ENCODE data around the gene KRT36.

The KRT36 gene

DNA sequence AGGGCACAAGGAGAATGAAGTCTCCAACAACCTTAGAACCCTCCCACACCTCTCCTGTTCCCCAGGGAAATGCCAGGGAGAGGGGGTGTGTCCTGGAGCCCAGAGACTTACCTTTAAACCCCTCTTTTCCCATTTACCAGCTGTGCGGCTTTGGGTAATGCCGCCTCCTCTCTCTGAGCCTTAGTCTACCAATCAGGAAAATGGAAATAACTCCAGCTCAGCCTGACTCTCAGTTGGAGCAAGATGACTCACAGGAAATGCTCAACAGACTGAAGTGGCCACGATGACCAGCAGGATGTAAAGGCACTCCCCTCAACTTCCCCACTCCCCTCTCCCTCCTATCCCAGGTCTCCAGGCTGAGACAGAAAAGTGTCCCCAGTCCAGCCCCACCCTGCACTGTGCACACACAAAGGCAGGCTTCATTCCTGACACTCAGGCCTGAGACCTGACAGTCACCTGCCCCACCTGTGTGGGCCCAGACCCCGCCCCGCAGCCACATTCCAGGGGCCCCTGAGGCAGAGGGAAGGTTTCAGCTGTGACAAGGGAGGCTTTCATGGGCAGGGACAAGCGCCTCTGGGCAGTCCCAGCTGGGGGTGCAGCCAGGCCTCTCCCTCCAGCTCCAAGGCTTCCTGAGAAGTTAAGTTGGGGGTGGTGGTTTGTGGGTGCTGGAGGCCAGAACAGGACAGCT is 32.0 kb upstream of the KRT36 start:
- DNase-seq (ENCODE audit: low read depth in 2 of 2): no peak

DNA sequence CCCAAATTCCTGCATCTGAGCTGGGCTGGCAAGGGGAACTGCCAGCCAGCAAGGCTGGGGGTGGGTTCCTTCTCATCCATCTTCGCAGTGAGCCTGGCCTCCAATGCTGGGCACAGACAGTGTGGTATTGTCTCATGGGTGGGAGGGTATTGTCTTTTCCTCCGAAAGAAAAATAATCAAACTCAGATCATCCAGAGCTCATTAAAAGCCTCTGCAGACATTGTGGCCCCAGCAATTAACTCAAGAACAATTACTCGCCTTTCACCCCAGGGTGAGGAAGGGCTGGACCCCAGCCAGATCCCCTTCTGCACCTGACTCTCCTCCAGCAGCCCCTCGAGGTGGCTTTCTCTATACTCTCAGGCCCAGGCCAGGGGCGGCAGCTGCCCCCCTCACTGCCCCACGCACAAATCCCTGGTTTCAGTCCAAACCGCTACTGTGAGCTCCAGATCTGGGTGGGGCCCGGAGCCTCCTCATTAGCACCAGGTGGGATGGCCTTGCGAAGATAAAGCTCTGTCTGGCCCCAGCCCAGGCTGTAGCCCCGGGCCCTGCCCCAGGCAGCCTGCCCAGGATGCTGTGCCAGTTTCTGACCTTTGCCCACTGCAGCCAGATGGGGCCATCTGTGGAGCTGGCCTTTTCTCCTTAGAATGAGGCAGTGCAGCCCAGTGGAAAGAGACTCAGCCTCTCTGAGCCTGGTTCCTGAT is 31.3 kb upstream of the KRT36 start:
- DNase-seq (ENCODE audit: low read depth in 2 of 2): no peak

DNA sequence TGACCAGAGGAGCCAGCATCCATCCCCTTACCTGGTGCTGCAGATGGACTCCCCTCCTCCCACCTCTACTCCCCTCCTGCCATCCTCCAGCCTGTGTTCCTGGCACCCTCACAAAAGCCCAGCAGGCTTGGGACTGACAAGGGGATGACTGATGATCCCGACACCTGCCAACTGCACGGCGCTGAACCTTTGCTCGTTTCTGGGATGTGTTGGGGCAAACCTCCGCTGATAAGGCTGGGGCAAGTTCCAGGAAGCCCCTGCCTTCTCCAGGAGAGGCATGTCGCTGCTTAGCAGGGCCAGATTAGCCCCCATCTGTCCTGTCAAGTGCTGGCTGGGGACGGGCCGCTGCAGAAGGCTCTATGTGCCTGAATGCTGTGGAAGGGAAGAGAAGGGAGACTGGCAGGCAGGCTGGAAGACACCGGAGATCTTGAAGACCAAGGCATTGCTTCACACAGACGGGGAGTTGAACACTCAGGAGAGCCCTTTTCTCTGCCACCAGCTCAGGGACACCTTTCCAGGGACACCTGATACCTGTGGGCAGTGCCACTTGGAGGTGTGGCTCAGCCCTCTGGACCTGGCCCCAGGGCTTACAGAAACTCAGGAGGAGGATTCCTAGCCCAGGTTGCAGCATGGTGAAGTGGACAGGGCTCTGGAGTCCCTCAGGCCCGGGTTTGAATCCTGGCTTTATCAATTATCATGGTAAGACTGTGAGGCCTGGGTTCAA is 30.0 kb upstream of the KRT36 start:
- no peak for DNase-seq (ENCODE audit: low read depth in 2 of 2)

DNA sequence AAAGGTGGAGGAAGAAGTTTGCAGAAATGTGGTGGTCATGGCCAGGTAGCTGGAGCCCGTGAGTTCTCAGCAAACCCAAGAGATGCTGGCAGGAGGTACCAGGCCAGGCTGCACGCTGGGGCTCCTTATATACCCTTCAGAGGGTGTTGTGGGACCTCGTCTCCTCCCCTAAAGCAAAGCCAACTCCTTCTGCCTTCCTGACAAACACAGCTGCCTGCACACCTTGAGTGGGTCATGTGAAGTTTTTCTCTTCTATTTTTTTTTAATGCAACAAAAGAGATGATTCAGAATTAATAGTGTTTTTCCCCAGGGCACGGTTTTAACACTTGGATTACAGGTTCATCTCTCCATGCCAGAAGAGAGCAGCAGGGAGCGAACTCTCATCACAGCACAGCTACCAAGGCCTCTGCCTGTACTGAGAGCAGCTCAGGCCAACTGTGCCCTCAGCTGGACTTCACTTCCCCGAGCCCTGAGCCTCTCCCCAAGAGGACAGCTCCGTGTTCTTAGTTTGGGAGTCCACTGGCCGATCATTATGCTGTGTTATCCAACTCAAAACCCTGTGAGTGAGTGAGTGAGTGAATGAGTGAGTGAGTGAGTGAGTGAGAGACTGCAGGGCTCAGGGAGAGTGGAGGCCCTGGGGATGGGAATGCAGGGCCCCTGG is 29.2 kb upstream of the KRT36 start, which contains the start of gene KRT15:
KRT15 (minus strand) TSS at position 102 of the 661 bp plus-strand sequence; CDS start at position 39, 63 bp downstream.
- no peak for DNase-seq (ENCODE audit: low read depth in 2 of 2)

DNA sequence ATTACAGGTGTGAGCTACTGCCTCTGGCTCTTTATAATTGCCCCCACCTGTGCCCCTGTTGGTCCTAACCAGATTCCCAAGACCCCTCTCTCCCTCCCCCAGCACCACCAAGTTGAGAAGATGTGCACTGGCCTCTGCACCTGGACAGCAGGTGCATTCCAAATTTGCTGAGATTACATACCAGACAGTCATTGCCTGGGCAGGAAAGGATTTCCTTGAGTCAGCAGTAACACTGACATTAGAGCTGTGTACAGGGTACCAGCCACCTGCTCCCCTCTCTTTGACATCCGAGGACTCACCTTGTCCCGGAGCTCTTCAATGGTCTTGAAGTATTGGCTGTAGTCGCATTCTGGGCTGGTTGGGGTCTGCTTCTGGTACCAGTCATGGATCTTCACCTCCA is 28.3 kb upstream of the KRT36 start:
- DNase-seq (ENCODE audit: low read depth in 2 of 2): no peak

DNA sequence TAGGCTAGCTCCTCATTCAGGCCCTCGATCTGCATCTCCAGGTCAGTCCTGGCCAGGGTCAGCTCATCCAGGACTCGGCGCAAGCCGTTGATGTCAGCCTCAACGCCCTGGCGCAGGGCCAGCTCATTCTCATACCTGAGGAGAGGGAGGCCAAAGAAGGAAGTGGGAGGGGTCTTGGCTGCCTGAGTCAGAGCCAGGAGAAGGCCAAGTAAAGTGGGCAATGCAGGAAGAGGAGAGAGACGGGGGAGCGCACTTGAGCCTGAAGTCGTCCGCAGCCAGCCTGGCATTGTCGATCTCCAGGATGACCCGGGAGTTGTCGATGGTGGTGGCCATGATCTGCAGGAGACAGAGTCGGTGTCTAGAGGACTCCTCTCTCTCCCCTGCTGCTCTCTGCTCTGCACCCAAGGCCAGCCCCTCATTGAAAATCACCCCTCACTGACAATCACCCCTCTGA is 27.1 kb upstream of the KRT36 start:
- no peak for DNase-seq (ENCODE audit: low read depth in 2 of 2)

DNA sequence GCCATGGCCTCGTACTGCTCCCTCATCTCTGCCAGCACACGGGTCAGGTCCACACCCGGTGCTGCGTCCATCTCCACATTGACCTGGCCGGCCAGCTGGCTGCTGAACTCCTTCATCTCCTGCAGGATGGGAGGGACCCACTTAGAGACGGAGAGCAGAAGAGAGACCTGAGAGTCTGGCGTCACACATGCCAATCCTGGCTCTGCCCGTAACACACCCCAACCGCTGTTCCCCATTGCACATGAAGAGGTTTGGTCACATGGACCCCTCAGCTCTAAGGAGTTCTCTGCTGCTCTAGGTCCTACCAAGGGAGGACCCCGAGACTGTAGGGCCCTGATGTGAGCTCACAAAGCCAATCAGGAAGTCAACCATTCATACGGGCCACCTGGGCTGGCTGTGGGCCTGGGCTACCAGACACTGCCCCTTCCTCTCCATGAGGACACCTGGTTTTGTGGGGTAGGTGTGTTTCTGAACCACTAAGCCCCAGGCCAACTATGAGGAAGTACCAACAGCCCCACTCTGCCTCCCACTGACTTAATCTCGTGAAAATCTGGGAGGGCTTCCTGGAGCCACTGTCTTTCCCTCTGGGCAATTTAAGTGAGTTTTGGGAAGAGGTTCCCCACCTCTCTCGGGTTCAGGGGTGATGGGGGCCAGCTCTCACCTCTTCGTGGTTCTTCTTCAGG is 26.6 kb upstream of the KRT36 start:
- DNase-seq (ENCODE audit: low read depth in 2 of 2): no peak

DNA sequence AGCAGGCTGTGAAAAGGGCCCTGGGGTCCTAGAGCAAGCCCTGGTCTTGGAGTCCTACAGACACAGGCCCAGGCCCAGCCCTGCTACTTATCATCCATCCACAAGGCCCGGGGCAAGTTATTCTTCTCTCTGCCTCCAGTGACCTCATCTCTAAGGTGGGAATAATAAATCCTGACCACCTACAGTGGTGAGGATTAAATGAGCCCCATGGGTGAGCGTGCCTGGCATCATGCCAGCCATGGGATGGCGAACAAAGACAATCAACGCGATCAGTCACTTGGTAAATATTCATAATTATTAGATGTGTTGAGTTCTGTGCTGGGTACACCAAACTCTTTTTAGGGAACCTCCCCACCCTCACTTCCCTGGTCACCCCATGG is 23.4 kb upstream of the KRT36 start:
- no peak for DNase-seq (ENCODE audit: low read depth in 2 of 2)

DNA sequence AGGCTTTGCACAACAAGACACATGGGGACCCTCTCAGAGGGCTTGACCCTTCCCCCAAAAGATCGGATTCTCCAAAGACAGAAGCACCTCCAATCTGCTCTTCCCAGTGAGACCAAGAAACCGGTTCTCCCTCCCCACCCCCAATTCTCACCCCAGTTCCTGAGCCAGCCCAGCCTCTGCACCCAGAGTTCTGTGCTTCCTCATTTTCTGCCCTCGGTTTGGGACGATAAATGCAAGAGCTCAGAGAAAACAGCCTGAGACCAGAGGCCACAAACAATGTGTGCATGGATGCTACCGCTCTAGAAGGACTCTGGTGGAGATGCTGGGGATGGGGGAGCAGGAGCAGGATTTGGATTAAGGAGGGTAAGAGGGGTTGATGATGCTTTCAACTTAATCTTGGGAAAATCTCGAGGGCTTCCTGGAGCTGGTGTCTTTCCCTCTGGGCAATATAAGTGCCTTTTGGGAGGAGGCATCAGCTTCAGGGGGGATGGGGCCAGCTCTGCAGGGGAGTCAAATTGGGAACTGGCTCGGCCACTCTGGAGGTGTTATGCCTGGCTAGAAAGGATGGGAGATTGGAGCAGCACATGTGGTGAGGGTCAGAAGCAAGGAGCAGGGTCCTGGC is 22.9 kb upstream of the KRT36 start:
- no peak for DNase-seq (ENCODE audit: low read depth in 2 of 2)

DNA sequence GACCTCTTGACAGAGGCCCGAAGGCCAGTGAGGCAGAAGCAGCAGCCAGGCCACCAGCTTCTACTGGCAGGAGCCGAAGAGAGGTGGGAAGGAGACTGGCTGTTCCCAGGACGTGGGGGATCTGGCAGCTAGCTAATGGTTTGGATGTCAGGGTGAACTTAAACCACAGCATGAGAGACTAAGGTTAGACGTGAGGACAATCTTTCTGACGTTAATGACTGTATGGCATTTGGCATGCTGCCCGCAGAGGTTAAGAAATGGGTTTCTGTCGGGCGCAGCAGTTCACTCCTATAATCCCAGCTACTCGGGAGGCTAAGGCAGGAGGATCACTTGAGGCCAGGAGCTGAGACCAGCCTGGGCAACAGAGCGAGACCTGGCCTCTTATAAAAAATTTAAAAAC is 22.0 kb upstream of the KRT36 start:
- DNase-seq (ENCODE audit: low read depth in 2 of 2): no peak

DNA sequence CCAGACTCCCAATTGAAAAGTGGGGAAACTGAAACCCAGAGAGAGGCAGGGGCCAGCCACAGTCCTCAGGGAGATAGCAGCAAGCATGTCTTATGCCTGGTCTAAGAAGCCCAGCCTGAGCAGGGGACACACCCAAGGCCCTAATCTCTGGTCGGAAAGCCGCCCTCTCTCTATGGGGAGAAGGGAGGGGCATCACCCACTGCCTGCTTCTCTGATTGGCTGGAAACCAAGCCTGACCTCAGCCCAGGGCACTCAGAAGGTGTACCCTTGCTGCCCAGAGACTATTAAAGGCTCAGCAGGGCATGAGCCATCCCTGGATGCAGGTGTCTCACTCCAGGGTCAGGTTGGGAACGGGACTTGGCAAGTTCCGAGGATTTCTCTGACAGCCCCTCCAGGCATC is 21.4 kb upstream of the KRT36 start:
- DNase-seq (ENCODE audit: low read depth in 2 of 2): no peak

DNA sequence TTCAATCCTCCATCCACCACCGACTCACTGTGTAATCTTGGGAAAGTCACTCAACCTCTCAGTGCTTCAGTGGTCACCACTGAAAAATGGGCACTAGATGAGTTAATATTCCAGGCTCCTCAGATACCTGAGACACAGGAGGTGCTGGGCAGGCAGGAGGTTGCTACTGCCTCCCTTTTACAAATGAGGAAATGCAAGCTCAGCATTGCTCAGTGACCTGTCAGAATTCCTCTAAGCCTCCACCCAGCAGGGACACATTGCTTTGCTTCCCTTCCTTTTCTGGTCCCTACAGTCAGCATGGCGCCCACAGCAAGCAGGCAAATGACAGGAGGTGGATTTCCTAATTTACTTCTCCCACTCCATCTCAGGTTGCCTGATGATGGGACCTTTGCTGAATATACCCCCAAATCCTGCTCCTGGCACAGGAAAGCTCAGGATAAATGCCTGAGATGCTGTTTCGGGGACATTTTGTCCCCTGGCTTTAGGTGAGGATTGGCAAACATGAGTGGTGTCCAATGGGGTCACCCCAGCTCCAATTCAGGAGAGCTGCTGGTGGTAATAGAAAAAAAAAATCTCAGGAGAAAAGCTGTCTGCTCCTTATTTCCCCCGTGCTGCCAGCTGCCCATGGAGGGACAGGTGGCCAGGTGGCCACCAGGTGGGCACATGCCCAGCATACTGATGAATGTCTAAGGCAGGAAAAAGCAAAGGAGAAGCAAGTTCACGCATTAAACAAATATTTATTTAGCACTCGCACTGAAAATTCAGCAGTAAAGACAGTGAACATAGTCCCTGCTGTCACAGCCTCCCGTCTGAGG is 20.7 kb upstream of the KRT36 start:
- DNase-seq (ENCODE audit: low read depth in 2 of 2): no peak

DNA sequence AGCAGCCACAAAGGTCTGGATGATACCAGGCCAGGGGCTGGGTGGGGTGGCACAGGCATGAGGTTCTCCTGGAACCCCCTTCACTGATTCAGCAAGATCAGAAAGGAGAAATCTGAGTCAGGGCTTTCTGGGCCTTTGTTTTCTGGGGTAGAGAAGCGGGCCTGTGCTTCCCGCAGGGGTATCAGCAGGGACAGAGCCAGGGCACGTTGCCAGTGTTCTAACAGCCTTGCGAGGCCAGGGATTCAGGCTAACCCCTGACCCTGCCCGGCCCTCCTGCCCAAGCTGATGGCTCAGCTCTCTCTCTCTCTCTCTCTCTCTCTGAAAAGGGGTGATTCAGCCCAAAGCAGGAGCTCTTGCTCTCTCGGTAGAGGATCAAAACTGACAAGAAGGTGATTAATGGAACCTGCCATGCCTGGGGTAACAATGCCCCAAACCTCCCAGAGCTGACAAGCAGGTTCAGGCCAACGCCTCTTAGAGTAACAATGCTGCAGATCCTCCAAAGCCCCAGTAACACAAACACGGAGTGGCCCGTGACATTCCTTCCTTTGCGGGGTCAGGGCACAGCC is 17.7 kb upstream of the KRT36 start:
- no peak for DNase-seq (ENCODE audit: low read depth in 2 of 2)

DNA sequence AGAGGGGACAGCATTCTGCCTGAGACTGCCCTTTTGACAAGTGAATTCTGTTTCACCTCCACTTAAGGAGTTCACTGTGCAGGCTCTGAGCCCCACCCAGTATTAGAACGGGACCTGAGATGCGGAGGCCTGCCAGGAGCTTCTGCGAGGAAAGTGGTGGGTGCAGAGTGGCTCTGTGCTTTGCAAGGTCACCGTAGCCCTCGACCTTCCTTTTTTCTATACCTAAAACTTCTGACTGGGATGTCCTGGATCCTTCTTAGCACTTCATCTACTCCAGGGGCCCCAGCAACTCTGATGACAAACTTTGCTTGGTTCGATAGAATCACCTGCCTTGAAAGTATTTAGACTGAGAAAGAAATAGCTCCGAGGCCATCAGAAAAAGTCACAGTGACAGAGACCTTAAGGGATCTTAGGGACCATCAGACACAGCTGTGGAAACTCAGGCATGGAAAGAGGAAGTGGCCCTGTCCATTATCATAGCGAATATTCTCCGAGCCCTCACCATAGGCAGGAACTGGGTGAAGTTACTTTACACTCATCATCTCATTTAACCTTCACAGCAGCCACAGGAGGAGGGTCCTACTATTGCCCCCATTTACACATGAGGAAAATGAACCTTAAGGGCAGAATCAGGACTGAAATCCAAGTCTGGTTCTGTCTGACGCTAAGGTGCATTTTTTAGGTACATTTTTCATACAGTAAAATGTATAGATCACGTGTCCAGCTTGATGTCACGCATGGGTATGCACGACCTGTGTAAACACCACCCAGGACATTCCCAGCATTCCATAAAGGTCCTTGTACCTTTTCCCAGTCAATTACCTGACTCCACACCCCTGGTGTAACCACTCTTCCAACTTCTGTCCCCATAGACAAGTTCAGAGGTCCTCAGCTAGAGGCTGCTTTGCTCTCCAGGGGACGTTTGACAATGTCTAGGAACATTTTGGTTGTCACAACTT is 16.4 kb upstream of the KRT36 start:
- DNase-seq (ENCODE audit: low read depth in 2 of 2): no peak

DNA sequence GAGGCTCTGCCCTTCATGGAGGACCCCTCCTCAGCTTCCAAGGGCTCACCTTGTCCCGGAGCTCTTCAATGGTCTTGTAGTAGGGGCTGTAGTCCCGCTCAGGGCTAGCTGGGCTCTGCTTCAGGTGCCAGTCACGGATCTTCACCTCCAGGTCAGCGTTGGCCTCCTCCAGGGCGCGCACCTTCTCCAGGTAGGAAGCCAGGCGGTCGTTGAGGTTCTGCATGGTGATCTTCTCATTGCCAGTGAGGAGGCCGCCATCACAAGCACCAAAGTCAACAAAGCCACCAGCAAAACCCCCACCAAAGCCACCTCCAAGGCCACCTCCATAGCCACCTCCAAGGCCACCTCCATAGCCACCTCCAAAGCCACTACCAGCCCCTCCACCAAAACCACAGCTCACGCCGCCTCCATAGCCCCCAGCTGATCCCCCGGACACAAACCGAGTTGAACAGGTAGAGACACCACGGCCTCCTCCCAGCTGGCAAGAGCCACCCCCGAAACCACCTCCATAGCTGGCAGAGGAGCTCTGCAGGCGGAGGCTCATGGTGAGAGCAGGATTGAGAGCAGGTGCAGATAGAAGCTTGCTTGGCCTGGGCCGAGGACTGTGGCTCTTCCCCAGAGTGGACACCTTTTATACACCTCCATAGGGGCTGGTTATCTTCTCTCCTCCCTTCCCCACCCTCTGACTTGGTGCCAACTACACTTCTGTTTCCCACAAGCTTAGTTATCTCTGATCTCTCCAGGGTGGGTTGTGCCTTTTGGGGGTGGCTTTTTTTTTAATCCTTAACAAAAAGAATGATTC is 15.5 kb upstream of the KRT36 start, which contains the start of gene KRT13:
KRT13 (minus strand) TSS at position 606 of the 802 bp plus-strand sequence; CDS start at position 544, 62 bp downstream.
- no peak for DNase-seq (ENCODE audit: low read depth in 2 of 2)

DNA sequence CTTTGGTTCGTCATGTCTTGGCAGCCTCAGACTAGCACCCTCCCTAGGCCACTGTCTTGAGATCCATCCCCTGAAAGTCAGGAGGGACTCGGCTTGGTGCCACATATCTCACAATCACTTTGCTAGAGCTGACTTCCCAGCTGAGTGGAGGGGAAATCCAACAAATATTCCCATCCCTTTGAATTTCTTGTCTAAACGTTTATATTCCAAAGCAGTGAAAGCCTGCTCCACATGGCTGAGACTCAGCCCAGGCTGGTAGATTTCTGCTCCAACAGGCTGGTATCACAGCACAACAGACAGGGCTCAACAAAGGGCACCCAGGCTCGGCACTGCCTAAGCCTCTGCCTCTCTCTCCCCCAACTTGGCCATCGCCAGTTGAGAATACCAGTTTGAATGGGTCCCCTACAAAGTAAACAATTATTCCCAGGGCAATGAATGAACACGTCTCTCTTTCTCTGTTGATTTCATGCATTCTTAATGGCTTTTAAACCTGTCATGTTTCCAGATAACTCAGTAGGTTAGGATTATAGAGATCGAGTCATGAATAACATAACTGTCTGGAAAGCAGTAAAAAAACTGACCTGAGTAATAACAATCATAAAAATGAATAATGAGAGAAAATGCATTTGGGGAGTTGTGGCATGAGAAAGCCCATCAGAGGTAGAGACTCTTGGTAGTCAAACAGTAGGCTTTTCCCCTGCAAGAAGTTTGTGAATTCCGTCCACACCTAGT is 14.7 kb upstream of the KRT36 start:
- DNase-seq (ENCODE audit: low read depth in 2 of 2): no peak

DNA sequence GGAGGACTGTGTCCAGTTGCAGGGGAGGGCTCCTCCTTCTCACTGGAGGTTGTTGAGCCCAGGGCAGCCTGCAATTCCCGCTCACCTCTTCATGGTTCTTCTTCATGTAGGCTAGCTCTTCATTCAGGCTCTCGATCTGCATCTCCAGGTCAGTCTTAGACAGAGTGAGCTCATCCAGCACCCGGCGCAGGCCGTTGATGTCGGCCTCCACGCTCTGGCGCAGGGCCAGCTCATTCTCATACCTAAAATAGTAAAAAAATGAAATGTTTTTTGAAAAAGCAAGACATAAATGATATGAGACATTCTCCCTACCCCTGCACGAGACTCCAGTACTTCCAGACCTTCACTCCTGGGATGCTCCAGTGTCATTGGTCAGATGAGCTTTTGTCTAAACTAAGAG is 13.5 kb upstream of the KRT36 start:
- no peak for DNase-seq (ENCODE audit: low read depth in 2 of 2)
